ENCODE data around the gene SPSB4.

DNA sequence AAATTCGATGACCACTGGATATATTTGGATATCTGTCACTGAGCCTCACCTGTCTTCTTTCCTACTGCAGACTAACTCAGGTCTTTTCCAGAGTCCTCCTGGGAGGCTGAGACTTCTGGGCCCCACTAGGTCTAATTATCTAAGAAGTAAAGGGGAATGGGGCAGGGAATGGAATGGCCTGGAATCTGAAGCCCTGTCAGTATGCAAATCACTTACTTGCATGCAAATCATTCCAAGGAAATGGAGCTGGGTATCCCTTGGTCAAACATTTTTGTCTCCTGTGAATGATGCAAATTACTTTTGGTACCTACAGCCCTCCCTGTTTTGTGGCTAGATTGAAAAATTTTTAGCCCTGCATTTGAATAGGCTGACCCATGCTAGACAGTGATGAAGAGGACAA is 5.3 kb upstream of the SPSB4 start:
- TF ChIP-seq CTCF (IDR thresholded peaks at IDR 0.05; ENCODE audit: low read length) (no peak), EZH2phosphoT487 (IDR thresholded peaks at IDR 0.05; ENCODE audit: low read length) (no peak), EZH2 (optimal IDR thresholded peaks at IDR 0.05; ENCODE audit: low read depth, low read length) (no peak)

All from MM.1S (cell line).